Trophoblast cell (in vitro differentiated cells and primary cell): ENCODE measurements around the gene EIF2S2.

Experiments used
- DNase-seq, 2 donors: peaks; one replicate each; pipeline ENCODE4 v3.0.0-alpha.2; 2016
- H2AFZ ChIP-seq: 2 replicates; pipeline ENCODE4 v1.6.1; 2013; ENCODE audit warnings: low read length, moderate library complexity, mild to moderate bottlenecking; ENCODE audit not compliant: insufficient read depth, poor library complexity
- H2AK5ac ChIP-seq: 2 replicates; pipeline ENCODE4 v1.6.1; 2013; ENCODE audit warnings: mild to moderate bottlenecking, low read length
- H2BK120ac ChIP-seq: 2 replicates; pipeline ENCODE4 v1.6.1; 2013; ENCODE audit warnings: low read length, mild to moderate bottlenecking, moderate library complexity; ENCODE audit not compliant: insufficient read depth, poor library complexity
- H2BK12ac ChIP-seq: 2 replicates; pipeline ENCODE4 v1.6.1; 2013; ENCODE audit warnings: mild to moderate bottlenecking, low read length, moderate library complexity
- H2BK5ac ChIP-seq: 2 replicates; pipeline ENCODE4 v1.6.1; 2013; ENCODE audit warnings: low read length, low read depth, moderate library complexity, mild to moderate bottlenecking; ENCODE audit not compliant: poor library complexity
- H3K14ac ChIP-seq: 2 replicates; pipeline ENCODE4 v1.6.1; 2013; ENCODE audit warnings: mild to moderate bottlenecking, low read length
- H3K18ac ChIP-seq: 2 replicates; pipeline ENCODE4 v1.6.1; 2013; ENCODE audit warnings: mild to moderate bottlenecking, low read length
- H3K23ac ChIP-seq: 2 replicates; pipeline ENCODE4 v1.6.1; 2013; ENCODE audit warnings: low read length
- H3K27ac ChIP-seq: 2 replicates; pipeline ENCODE4 v1.5.1; 2013; ENCODE audit warnings: low read depth, mild to moderate bottlenecking, inconsistent platforms, low read length, moderate library complexity
- H3K27me3 ChIP-seq: 2 replicates; pipeline ENCODE4 v1.6.1; 2013; ENCODE audit warnings: inconsistent platforms, mild to moderate bottlenecking, low read length, moderate library complexity; ENCODE audit not compliant: insufficient read depth
- H3K36me3 ChIP-seq, 2 experiments: 1 replicate in 1 of 2; 2 replicates in 1 of 2; pipeline ENCODE4 v1.6.1; 2013; ENCODE audit warnings: low read length in 2 of 2, mild to moderate bottlenecking in 2 of 2, moderate library complexity in 1 of 2; ENCODE audit not compliant: insufficient read depth in 2 of 2, control insufficient read depth in 1 of 2
- H3K4ac ChIP-seq: 2 replicates; pipeline ENCODE4 v1.6.1; 2013; ENCODE audit warnings: low read depth, mild to moderate bottlenecking, low read length, moderate library complexity
- H3K4me1 ChIP-seq, 2 experiments: 1 replicate in 1 of 2; 2 replicates in 1 of 2; pipeline ENCODE4 v1.6.1; 2013; ENCODE audit warnings: low read length in 2 of 2, mild to moderate bottlenecking in 2 of 2, moderate library complexity in 1 of 2; ENCODE audit not compliant: insufficient read depth in 2 of 2, control insufficient read depth in 1 of 2
- H3K4me2 ChIP-seq: 2 replicates; pipeline ENCODE4 v1.6.1; 2013; ENCODE audit warnings: inconsistent platforms, mild to moderate bottlenecking, low read length, moderate library complexity
- H3K4me3 ChIP-seq: 2 replicates; pipeline ENCODE4 v1.5.1; 2013; ENCODE audit warnings: mild to moderate bottlenecking, low read depth, low read length, inconsistent platforms
- H3K79me1 ChIP-seq: one replicate; pipeline ENCODE4 v1.6.1; 2013; ENCODE audit warnings: low read length
- H3K79me2 ChIP-seq: 2 replicates; pipeline ENCODE4 v1.6.1; 2013; ENCODE audit warnings: low read length, mild to moderate bottlenecking; ENCODE audit not compliant: control insufficient read depth, insufficient read depth, poor library complexity
- H3K9ac ChIP-seq: 2 replicates; pipeline ENCODE4 v1.6.1; 2013; ENCODE audit warnings: mild to moderate bottlenecking, low read length
- H3K9me3 ChIP-seq: 2 replicates; pipeline ENCODE4 v1.6.1; 2013; ENCODE audit warnings: low read depth, mild to moderate bottlenecking, control low read depth, inconsistent platforms, low read length; ENCODE audit not compliant: insufficient read depth
- H4K12ac ChIP-seq: 2 replicates; pipeline ENCODE4 v1.6.1; 2013; ENCODE audit warnings: low read depth, mild to moderate bottlenecking, low read length, moderate library complexity
- H4K8ac ChIP-seq: 2 replicates; pipeline ENCODE4 v1.6.1; 2013; ENCODE audit warnings: low read depth, mild to moderate bottlenecking, low read length, moderate library complexity
- H4K91ac ChIP-seq: one replicate; pipeline ENCODE4 v1.6.1; 2013; ENCODE audit warnings: low read depth, mild to moderate bottlenecking, low read length, moderate library complexity
- WGBS: extraction: QIAGEN DNeasy Blood & Tissue Kit; methylation state at CpG from one replicate; pipeline ENCODE4 v1.1.7; 2013; ENCODE audit warnings: missing lambda C conversion rate; ENCODE audit not compliant: insufficient read length, insufficient coverage; ENCODE audit errors: extremely low coverage; 5-methylcytosine and 5-hydroxymethylcytosine counted together

Gene EIF2S2

GRCh38 chr20:34083781-34084180, 28.3 kb downstream of the EIF2S2 start:
- H3K27ac ChIP-seq = no peak overlapping the region
- no peak overlapping the region for H4K91ac ChIP-seq
- no peak overlapping the region for H3K9ac ChIP-seq
- H3K79me2 ChIP-seq = no peaks in the 10 kb centered on the region
- no peaks in the 10 kb centered on the region for H3K9me3 ChIP-seq
- no peak overlapping the region for H4K12ac ChIP-seq
- no peak overlapping the region for H2BK120ac ChIP-seq
- no peak overlapping the region for H2BK5ac ChIP-seq
- H3K4ac ChIP-seq = no peak overlapping the region
- H3K14ac ChIP-seq = no peak overlapping the region
- no peak overlapping the region for H2AK5ac ChIP-seq
- no peak overlapping the region for H3K23ac ChIP-seq
- H2BK12ac ChIP-seq = no peak overlapping the region
- H3K4me2 ChIP-seq = no peak overlapping the region
- H3K36me3 ChIP-seq = peaks cover 38 to 66% of the 10 kb centered on the region in 2 experiments
- no peak overlapping the region for H3K4me3 ChIP-seq
- no peaks in the 10 kb centered on the region for H3K27me3 ChIP-seq
- H2AFZ ChIP-seq = no peak overlapping the region
- peaks cover 0 to 5% of the 10 kb centered on the region in 2 experiments for H3K4me1 ChIP-seq
- H3K18ac ChIP-seq = no peak overlapping the region
- H4K8ac ChIP-seq = no peak overlapping the region
- no peak for DNase-seq
- WGBS = no CpG with 5 or more reads among the region's 2 CpGs
- H3K79me1 ChIP-seq = no peaks in the 10 kb centered on the region

- no peaks in the 10 kb centered on the region for H3K79me1 ChIP-seq
- H2AK5ac ChIP-seq = no peak overlapping the region
- no peak overlapping the region for H4K12ac ChIP-seq
- no peak overlapping the region for H3K4me3 ChIP-seq
- H3K9ac ChIP-seq = no peak overlapping the region
- peaks cover 39 to 66% of the 10 kb centered on the region in 2 experiments for H3K36me3 ChIP-seq
- H3K4ac ChIP-seq = no peak overlapping the region
- no peak overlapping the region for H3K27ac ChIP-seq
- no peaks in the 10 kb centered on the region for H3K9me3 ChIP-seq
- H3K4me1 ChIP-seq = peaks cover 0 to 5% of the 10 kb centered on the region in 2 experiments
- DNase-seq = no peak
- no peak overlapping the region for H4K8ac ChIP-seq
- no CpG with 5 or more reads among the region's 7 CpGs for WGBS
- no peak overlapping the region for H2AFZ ChIP-seq
- H3K4me2 ChIP-seq = no peak overlapping the region
- no peak overlapping the region for H3K23ac ChIP-seq
- no peaks in the 10 kb centered on the region for H3K27me3 ChIP-seq
- no peak overlapping the region for H3K18ac ChIP-seq
- H3K79me2 ChIP-seq = no peaks in the 10 kb centered on the region
- H2BK120ac ChIP-seq = no peak overlapping the region
- H2BK5ac ChIP-seq = no peak overlapping the region
- no peak overlapping the region for H3K14ac ChIP-seq
- H2BK12ac ChIP-seq = no peak overlapping the region
- H4K91ac ChIP-seq = no peak overlapping the region
These were observed 28.9 kb downstream of the EIF2S2 start for GRCh38 chr20:34083137-34083536.

- no peak overlapping the region for H3K27ac ChIP-seq
- no peak overlapping the region for H2AK5ac ChIP-seq
- H3K79me2 ChIP-seq = no peaks in the 10 kb centered on the region
- no peak overlapping the region for H3K4ac ChIP-seq
- peaks cover 44 to 70% of the 10 kb centered on the region in 2 experiments for H3K36me3 ChIP-seq
- H3K23ac ChIP-seq = no peak overlapping the region
- H3K79me1 ChIP-seq = no peaks in the 10 kb centered on the region
- no peaks in the 10 kb centered on the region for H3K9me3 ChIP-seq
- H2AFZ ChIP-seq = no peak overlapping the region
- no peaks in the 10 kb centered on the region for H3K27me3 ChIP-seq
- WGBS = no CpG with 5 or more reads among the region's 8 CpGs
- no peak overlapping the region for H2BK120ac ChIP-seq
- H4K12ac ChIP-seq = no peak overlapping the region
- H2BK12ac ChIP-seq = no peak overlapping the region
- H3K9ac ChIP-seq = no peak overlapping the region
- no peak overlapping the region for H2BK5ac ChIP-seq
- H3K18ac ChIP-seq = no peak overlapping the region
- peaks cover 0 to 5% of the 10 kb centered on the region in 2 experiments for H3K4me1 ChIP-seq
- no peak overlapping the region for H3K4me2 ChIP-seq
- H3K4me3 ChIP-seq = no peak overlapping the region
- no peak for DNase-seq
- no peak overlapping the region for H4K8ac ChIP-seq
- no peak overlapping the region for H4K91ac ChIP-seq
- H3K14ac ChIP-seq = no peak overlapping the region
These were observed 29.7 kb downstream of the EIF2S2 start for GRCh38 chr20:34082232-34082887.

DNA sequence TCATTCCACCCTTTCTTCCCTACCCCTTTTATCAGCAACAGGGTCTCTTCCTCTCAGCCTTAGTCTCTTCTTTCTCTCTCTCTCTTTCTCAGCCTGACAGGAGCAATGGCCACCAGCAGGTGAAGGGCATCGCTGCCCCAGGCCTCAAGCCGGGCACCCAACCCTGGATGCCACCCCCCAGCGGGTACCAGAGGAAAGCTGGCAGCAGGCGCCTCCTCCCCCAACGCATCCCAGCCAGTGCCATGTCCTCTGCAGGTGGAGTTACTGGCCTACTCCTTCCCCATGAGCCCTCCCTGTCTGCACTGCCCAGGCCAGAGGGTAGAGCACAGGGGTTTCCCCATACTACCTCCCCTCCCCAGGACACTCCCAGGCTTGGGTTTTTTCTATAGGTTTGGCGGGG, 32.2 kb downstream of the EIF2S2 start:
- Histone ChIP-seq H2BK120ac (no peak overlapping the region), H3K4ac (no peak overlapping the region), H4K8ac (no peak overlapping the region), H3K36me3 (peaks cover 59 to 80% of the 10 kb centered on the region in 2 experiments), H4K12ac (no peak overlapping the region), H3K79me1 (no peaks in the 10 kb centered on the region), H3K27ac (no peak overlapping the region), H2BK12ac (no peak overlapping the region), H3K4me2 (no peak overlapping the region), H2AFZ (no peak overlapping the region), H3K4me1 (peaks cover 2 to 5% of the 10 kb centered on the region in 2 experiments), H3K27me3 (no peaks in the 10 kb centered on the region), H4K91ac (no peak overlapping the region), H3K79me2 (no peaks in the 10 kb centered on the region), H2AK5ac (no peak overlapping the region), H3K23ac (no peak overlapping the region), H3K9me3 (no peaks in the 10 kb centered on the region), H2BK5ac (no peak overlapping the region), H3K4me3 (no peak overlapping the region), H3K14ac (no peak overlapping the region), H3K18ac (no peak overlapping the region), H3K9ac (no peak overlapping the region)
- no peak for DNase-seq
- WGBS = no CpG with 5 or more reads among the region's 6 CpGs
